K562 treated with DMSO at 1 percent for 4 hours (cell line): ENCODE measurements around the gene XRCC6. TPM values are rescaled to one million over a fixed set of nuclear protein-coding genes. Genes with fewer than 3 reads are reported as not detected.

Source experiments
- total RNA-seq: library from RNA; unstranded; fragments of 300-600 nt; gene quantifications from 2 replicates; pipeline ENCODE4 v1.2.3, GENCODE V29; 2022; ENCODE audit not compliant: insufficient read depth

The XRCC6 gene
- total RNA-seq = 255 and 261 TPM in 2 replicates

GRCh38 chr22:41621099-41621910 is at the start of gene XRCC6:
XRCC6 (plus strand) TSS chr22:41621295; CDS start chr22:41622005, 710 bp downstream.

DNA sequence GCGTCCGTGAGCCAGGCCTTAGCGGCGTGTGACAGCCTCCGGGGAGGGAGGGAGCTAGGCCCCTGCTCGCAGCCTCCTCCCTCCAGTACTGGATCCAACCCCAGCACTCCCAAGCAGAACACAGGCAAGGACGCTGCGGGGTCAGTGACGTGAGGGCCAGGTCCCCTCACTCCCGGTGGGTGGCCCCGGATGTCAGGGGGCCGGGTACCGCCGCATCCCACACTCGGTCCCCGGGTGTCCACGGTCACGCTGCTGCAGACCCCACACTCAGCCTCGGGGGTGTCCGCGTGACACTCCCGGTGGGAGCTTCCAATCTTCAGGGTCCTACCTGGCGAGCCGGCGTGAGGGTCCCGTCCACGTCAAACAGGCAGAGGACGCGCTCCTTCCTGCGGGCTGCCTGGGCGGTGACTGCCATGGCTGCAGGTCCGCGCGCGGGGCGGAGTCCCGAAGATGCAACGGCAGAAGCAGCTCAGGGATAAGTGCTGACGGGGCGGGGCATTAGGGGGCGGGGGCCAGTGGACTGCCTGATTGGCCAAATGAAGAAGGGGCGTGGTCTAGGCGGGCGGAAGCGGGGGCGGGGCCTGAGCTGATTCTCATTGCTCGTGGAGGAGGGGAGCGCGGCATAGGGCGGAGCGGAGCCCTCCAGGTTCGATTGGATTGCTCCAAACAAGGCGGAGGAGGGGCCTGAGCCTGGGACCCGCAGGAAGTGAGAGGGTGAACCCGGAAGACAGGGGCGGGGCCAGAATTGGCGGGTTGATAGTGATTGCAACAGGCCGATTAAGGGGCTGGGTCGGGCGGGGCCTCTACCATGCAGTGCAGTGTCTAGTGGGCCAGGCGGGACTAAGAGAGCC is 31.5 kb upstream of the XRCC6 start, which contains the start of gene PMM1:
TSS of gene PMM1 (minus strand) at position 450 of the 851 bp plus-strand sequence. CDS start at position 415, 35 bp downstream.

DNA sequence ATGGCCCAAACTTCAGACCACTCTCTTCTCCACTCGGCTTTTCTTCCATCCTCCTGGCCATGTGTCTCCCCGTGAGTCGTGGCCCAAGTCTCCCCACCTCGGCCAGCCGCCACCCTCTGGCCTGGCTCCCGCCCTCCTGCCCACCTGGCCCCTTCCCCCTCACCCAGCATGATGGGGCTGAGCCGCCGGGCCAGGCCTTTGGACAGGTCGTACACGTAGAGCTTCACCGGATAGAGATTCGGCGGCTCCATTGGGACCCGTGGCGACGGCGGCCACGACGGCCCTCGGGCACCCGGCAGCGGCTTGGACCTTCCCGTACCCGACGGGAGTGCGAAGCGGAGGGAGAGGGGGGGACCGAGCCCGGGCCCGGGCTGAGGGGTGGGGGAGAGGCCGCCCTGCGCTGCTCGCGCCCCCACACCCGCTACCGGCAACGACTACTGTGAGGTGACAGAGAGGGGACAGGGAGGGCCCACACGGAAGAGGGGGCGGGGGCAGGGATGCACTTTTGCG is 451 bp upstream of the XRCC6 start, which contains the start of gene DESI1:
TSS of gene DESI1 (minus strand) at position 455 of the 510 bp plus-strand sequence. CDS start at position 251, 204 bp downstream.

DNA sequence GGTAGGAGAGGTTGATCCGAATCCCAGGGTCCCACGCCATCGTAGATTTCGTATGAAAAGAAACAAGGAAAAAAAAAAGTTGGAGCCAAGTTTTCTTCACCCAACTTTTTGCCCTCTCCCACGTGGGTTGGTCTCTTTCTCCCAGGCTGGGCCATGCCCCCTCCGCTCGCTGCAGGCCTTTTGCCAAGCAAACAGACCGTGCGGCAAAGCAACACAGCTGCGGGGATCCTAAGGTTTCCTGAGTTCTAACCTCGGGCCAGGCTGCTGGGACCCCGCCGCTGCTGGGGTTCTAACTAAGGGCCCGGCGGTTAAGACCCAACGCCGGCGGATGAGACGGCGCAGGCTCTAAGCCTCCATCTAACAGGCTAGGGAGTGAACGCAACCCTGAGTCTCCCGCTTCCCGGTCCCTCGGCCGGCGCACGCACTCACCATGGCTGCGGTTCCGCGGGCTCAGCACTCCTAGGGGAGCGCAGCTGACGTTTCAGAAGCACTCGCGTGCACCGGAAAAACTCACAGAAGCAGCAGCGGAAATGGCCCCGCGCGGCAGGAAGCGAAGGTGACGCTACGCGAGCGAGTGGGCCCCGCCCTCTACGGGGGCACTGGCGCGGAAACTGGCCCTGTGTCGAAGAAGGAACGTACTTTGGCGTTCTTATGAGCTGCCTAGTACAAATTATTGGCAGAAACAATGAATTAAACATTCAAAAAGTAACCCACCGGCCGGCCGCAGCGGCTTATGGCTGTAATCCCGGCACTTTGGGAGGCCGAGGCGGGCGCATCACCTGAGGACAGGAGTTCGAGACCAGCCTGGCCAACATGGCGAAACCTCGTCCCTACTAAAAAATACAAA is 67.5 kb downstream of the XRCC6 start, which contains the start of gene SNU13:
TSS of gene SNU13 (minus strand) at position 503 of the 847 bp plus-strand sequence. CDS start at position 432, 71 bp downstream.

GRCh38 chr22:41699264-41700107 is 78.4 kb downstream of the XRCC6 start, which contains the start of gene MEI1:
MEI1 (plus strand) TSS chr22:41699503; CDS start chr22:41699539, 36 bp downstream.

Other genes starting within 250 kb of the XRCC6 start
- 0.61 and 1.2 TPM in 2 replicates for gene TEF, start 239.4 kb upstream of the XRCC6 start, total RNA-seq
- 14.3 and 18.5 TPM in 2 replicates for gene TOB2, start 174.5 kb upstream of the XRCC6 start, total RNA-seq
- gene PHF5A, start 152.6 kb upstream of the XRCC6 start, total RNA-seq = 47.3 and 52.8 TPM in 2 replicates
- 87.5 and 99.7 TPM in 2 replicates for gene ACO2, start 152.2 kb upstream of the XRCC6 start, total RNA-seq
- 11.4 and 16.7 TPM in 2 replicates for gene POLR3H, start 76.8 kb upstream of the XRCC6 start, total RNA-seq
- gene CSDC2, start 60.3 kb upstream of the XRCC6 start, total RNA-seq = not detected in 2 replicates
- gene PMM1, start 31.5 kb upstream of the XRCC6 start, total RNA-seq = 41.3 and 54.8 TPM in 2 replicates
- 12.7 and 14.7 TPM in 2 replicates for gene DESI1, start 252 bp upstream of the XRCC6 start, total RNA-seq
- 112 and 113 TPM in 2 replicates for gene SNU13, start 67.6 kb downstream of the XRCC6 start, total RNA-seq
- gene MEI1, start 78.2 kb downstream of the XRCC6 start, total RNA-seq = not detected in 2 replicates
- gene CCDC134, start 179.4 kb downstream of the XRCC6 start, total RNA-seq = 2.4 and 4.0 TPM in 2 replicates
- gene SREBF2, start 211.8 kb downstream of the XRCC6 start, total RNA-seq = 83.4 and 90.6 TPM in 2 replicates